Testis (tissue), 2 donors: Measurements from ENCODE around the gene FAM161B.
"Not testable (repeated sequence)": the region's sequence is repeated elsewhere in the genome, so short reads cannot be mapped to it uniquely, and the experiment has no call there.

Experiments
- POLR2A ChIP-seq: fragments of 450-650 bp; IDR thresholded peaks from one replicate; pipeline ENCODE4 v1.6.1; 2017; ENCODE audit warnings: antibody characterized with exemption, mild to moderate bottlenecking, moderate library complexity
- TF ChIP-seq, protein P1 (sequence below), 3 experiments: fragments of 450-650 bp in 2 of 3; fragments of 200-600 bp in 1 of 3; sonication (generic) in 1 of 3; IDR thresholded peaks; one replicate each; pipeline ENCODE4 v1.5.1; 2016 to 2019; ENCODE audit warnings: antibody characterized with exemption in 3 of 3, mild to moderate bottlenecking in 2 of 3, moderate library complexity in 1 of 3

DNA sequence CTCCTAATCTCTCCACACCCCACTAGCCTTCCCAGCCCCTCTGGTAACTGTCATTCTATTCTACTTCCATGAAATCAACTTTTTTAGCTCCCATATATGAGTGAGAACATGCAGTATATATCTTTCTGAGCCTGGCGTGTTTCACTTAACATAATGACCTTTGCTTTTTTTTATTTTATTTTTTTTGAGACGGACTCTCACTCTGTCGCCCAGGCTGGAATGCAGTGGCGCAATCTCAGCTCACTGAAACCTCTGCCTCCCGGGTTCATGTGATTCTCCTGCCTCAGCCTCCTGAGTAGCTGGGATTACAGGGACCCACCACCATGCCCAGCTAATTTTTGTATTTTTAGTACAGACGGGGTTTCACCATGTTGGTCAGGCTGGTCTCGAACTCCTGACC lies 38.8 kb upstream of the FAM161B start:
- not testable (repeated sequence) for TF ChIP-seq POLR2A
- TF ChIP-seq, protein P1, sequence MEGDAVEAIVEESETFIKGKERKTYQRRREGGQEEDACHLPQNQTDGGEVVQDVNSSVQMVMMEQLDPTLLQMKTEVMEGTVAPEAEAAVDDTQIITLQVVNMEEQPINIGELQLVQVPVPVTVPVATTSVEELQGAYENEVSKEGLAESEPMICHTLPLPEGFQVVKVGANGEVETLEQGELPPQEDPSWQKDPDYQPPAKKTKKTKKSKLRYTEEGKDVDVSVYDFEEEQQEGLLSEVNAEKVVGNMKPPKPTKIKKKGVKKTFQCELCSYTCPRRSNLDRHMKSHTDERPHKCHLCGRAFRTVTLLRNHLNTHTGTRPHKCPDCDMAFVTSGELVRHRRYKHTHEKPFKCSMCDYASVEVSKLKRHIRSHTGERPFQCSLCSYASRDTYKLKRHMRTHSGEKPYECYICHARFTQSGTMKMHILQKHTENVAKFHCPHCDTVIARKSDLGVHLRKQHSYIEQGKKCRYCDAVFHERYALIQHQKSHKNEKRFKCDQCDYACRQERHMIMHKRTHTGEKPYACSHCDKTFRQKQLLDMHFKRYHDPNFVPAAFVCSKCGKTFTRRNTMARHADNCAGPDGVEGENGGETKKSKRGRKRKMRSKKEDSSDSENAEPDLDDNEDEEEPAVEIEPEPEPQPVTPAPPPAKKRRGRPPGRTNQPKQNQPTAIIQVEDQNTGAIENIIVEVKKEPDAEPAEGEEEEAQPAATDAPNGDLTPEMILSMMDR (IDR thresholded peaks at IDR 0.05): not testable (repeated sequence)
